SK-N-SH (cell line): Measurements from ENCODE around the gene JPH3. TPM values are rescaled to one million over a fixed set of nuclear protein-coding genes. Genes with fewer than 3 reads are reported as not detected.
A peak's percentile ranks its signal among the peaks of the same experiment; 100 is the strongest.

Experiments used
- CTCF ChIA-PET: fragments of 300-600, 350-600 bp; formaldehyde crosslinking; extraction: SDS; loops from one replicate; lab custom pipeline; 2021; lab: Yijun Ruan, JAX
- POLR2A ChIA-PET: fragments of 350-600 bp; sonication (Branson Sonifier 250); formaldehyde crosslinking; extraction: SDS; loops from one replicate; lab custom pipeline; 2020; ENCODE audit warnings: antibody characterized with exemption, inconsistent platforms; lab: Yijun Ruan, JAX
- DNase-seq: peaks from one replicate; pipeline ENCODE4 v3.0.0; 2012
- H2AFZ ChIP-seq: fragments of 200-600 bp; sonication (generic); 2 replicates; pipeline ENCODE4 v1.8.1; 2016; ENCODE audit warnings: antibody characterized with exemption, mild to moderate bottlenecking, low read depth
- H3F3A ChIP-seq: fragments of 200-600 bp; sonication (generic); replicated peaks from 2 replicates; pipeline ENCODE3; 2016; ENCODE audit warnings: antibody characterized with exemption, mild to moderate bottlenecking; ENCODE audit not compliant: insufficient read depth
- H3K27ac ChIP-seq, 2 experiments: fragments of 200-500 bp in 1 of 2; fragments of 200-600 bp in 1 of 2; sonication (Bioruptor generic) in 1 of 2; sonication (generic), shearing (Covaris generic) in 1 of 2; 2 replicates each; pipeline versions ENCODE4 v1.5.1 to v1.6.1; 2014 to 2016; ENCODE audit warnings: low read depth in 2 of 2, inconsistent platforms in 1 of 2, low read length in 1 of 2, mild to moderate bottlenecking in 1 of 2, mixed read lengths in 1 of 2
- H3K27me3 ChIP-seq: fragments of 200-600 bp; sonication (generic), shearing (Covaris generic); 2 replicates; pipeline ENCODE4 v1.6.1; 2016; ENCODE audit warnings: mixed run types; ENCODE audit not compliant: insufficient read depth
- H3K36me3 ChIP-seq, 2 experiments: fragments of 200-500 bp in 1 of 2; fragments of 200-600 bp in 1 of 2; sonication (Bioruptor generic) in 1 of 2; sonication (generic) in 1 of 2; replicated peaks in 1 of 2; 2 replicates each; pipeline versions ENCODE3 to v1.5.1; 2014 to 2016; ENCODE audit warnings: low read length in 1 of 2, mild to moderate bottlenecking in 1 of 2; ENCODE audit not compliant: insufficient read depth in 2 of 2, control insufficient read depth in 1 of 2
- H3K4me1 ChIP-seq, 2 experiments: fragments of 200-500 bp in 1 of 2; fragments of 200-600 bp in 1 of 2; sonication (Bioruptor generic) in 1 of 2; sonication (generic), shearing (Covaris generic) in 1 of 2; 2 replicates each; pipeline versions ENCODE4 v1.5.1 to v1.6.1; 2014 to 2016; ENCODE audit warnings: low read depth in 1 of 2, low read length in 1 of 2, mixed run types in 1 of 2; ENCODE audit not compliant: insufficient read depth in 2 of 2, control insufficient read depth in 1 of 2
- H3K4me2 ChIP-seq: fragments of 200-600 bp; sonication (generic), shearing (Covaris generic); 2 replicates; pipeline ENCODE4 v1.6.1; 2017; ENCODE audit warnings: mixed run types
- H3K4me3 ChIP-seq, 2 experiments: fragments of 200-500 bp in 1 of 2; fragments of 200-600 bp in 1 of 2; sonication (Bioruptor generic) in 1 of 2; sonication (generic), shearing (Covaris generic) in 1 of 2; 2 replicates each; pipeline versions ENCODE4 v1.5.1 to v1.8.1; 2014 to 2016; ENCODE audit warnings: low read depth in 2 of 2, inconsistent platforms in 1 of 2, low read length in 1 of 2, mild to moderate bottlenecking in 1 of 2, mixed read lengths in 1 of 2, moderate library complexity in 1 of 2
- H3K79me2 ChIP-seq: fragments of 200-600 bp; sonication (generic); 2 replicates; pipeline ENCODE4 v1.8.1; 2017; ENCODE audit warnings: mild to moderate bottlenecking; ENCODE audit not compliant: insufficient read depth
- H3K9ac ChIP-seq: fragments of 200-600 bp; sonication (generic); 2 replicates; pipeline ENCODE4 v1.6.1; 2017; ENCODE audit warnings: mixed run types
- H3K9me2 ChIP-seq: fragments of 200-600 bp; sonication (generic); 2 replicates; pipeline ENCODE4 v1.6.1; 2017; ENCODE audit warnings: mixed run types
- H3K9me3 ChIP-seq: fragments of 200-600 bp; sonication (generic); 2 replicates; pipeline ENCODE4 v1.6.1; 2017; ENCODE audit warnings: mixed run types, mild to moderate bottlenecking, moderate library complexity
- H4K20me1 ChIP-seq: fragments of 200-600 bp; sonication (generic); 2 replicates; pipeline ENCODE4 v1.6.1; 2017; ENCODE audit warnings: mild to moderate bottlenecking, mixed run types; ENCODE audit not compliant: insufficient read depth
- CHD2 ChIP-seq: fragments of 150-350 bp; IDR thresholded peaks from 2 replicates; pipeline ENCODE4 v1.6.1; 2018; ENCODE audit warnings: low read length; ENCODE audit not compliant: partially characterized antibody
- JUND ChIP-seq: IDR thresholded peaks from 2 replicates; pipeline ENCODE4 v1.4.0; 2012
- MEF2A ChIP-seq: IDR thresholded peaks from 2 replicates; pipeline ENCODE4 v1.4.0; 2012; ENCODE audit warnings: low read depth, borderline replicate concordance
- POLR2AphosphoS5 ChIP-seq: IDR thresholded peaks from 2 replicates; pipeline ENCODE4 v1.6.1; 2012; ENCODE audit warnings: low read depth, low read length
- RCOR1 ChIP-seq: fragments of 150-350 bp; IDR thresholded peaks from 2 replicates; pipeline ENCODE4 v1.6.1; 2017; ENCODE audit warnings: antibody characterized with exemption, low read length
- REST ChIP-seq: IDR thresholded peaks from 2 replicates; pipeline ENCODE4 v1.6.1; 2012; ENCODE audit warnings: mild to moderate bottlenecking, low read depth, low read length, moderate library complexity
- RXRA ChIP-seq: IDR thresholded peaks from 2 replicates; pipeline ENCODE4 v1.4.0; 2012; ENCODE audit warnings: low read depth, mild to moderate bottlenecking, borderline replicate concordance
- TEAD4 ChIP-seq: IDR thresholded peaks from 2 replicates; pipeline ENCODE4 v1.4.0; 2012; ENCODE audit warnings: mild to moderate bottlenecking, borderline replicate concordance; ENCODE audit not compliant: insufficient read depth
- USF1 ChIP-seq: IDR thresholded peaks from 2 replicates; pipeline ENCODE4 v1.4.0; 2012; ENCODE audit warnings: low read depth, borderline replicate concordance
- USF2 ChIP-seq: fragments of 150-350 bp; IDR thresholded peaks from 2 replicates; pipeline ENCODE4 v1.6.1; 2017; ENCODE audit warnings: antibody characterized with exemption, low read length, low read depth, borderline replicate concordance
- WGBS: methylation state at CpG from one replicate; pipeline ENCODE4 v1.1.6; 2017; ENCODE audit warnings: low lambda C conversion rate; 5-methylcytosine and 5-hydroxymethylcytosine counted together
- polyA plus RNA-seq, 3 experiments: library from polyadenylated mRNA; depleted of rRNA; stranded (reverse); fragments of >200 nt; gene quantifications; 2 replicates each; pipeline ENCODE4 v1.2.3, GENCODE V29; 2012

JPH3 gene
- polyA plus RNA-seq, 1 of the 3 experiments (the other 2 are of a cell fraction): 0.25 TPM

- Histone ChIP-seq H3K9me3 (no peaks in the 10 kb centered on the region), H3K4me1 (peaks cover 10 to 43% of the 10 kb centered on the region in 2 experiments; a peak in 3 of 4 replicates), H3K79me2 (no peaks in the 10 kb centered on the region; the same call in 1 of the 2 replicates), H3K4me3 (no peak overlapping the region), H3K4me2 (no peak overlapping the region), H4K20me1 (peaks cover 20% of the 10 kb centered on the region), H3K27me3 (no peaks in the 10 kb centered on the region), H3K9me2 (no peaks in the 10 kb centered on the region), H3K36me3 (peaks cover 0 to 23% of the 10 kb centered on the region in 2 experiments), H3K9ac (no peak overlapping the region), H2AFZ (no peak overlapping the region), H3K27ac (peak overlapping the region in 1 of 2 experiments; percentile 99; a peak in 2 of 4 replicates), H3F3A (peaks cover 9% of the 10 kb centered on the region)
- ChIA-PET CTCF (interaction anchor here (0.8 to 4.3 kb wide), 6 partner anchors 16 to 133 kb away, joined by 3 to 24 read pairs (median 4); partner anchors contain the start of gene KLHDC4), POLR2A (interaction anchor here (1.3 to 1.9 kb wide), 2 partner anchors 16 to 44 kb away, joined by 5 to 10 read pairs; partner anchors contain the start of gene KLHDC4)
- no peak for TF ChIP-seq USF1
- no peak for TF ChIP-seq TEAD4
- TF ChIP-seq POLR2AphosphoS5: no peak
- TF ChIP-seq RCOR1: no peak
- no peak for TF ChIP-seq REST
- no peak for TF ChIP-seq MEF2A
- no peak for TF ChIP-seq RXRA
- no peak for TF ChIP-seq USF2
- no peak for TF ChIP-seq CHD2
- no peak for TF ChIP-seq JUND
- no peak for DNase-seq
- 94% methylated on average over 31 of the region's 33 CpGs for WGBS
These were observed 119.6 kb downstream of the JPH3 start for GRCh38 chr16:87721622-87722585.
